ENCODE data around the gene TRMT112. TPM values are rescaled to one million over a fixed set of nuclear protein-coding genes. Genes with fewer than 3 reads are reported as not detected.

TRMT112 gene
- total RNA-seq, 4 donors from 2014 or later, result 200 to 462 (median 323) TPM

GRCh38 chr11:64358536-64358906, 41.2 kb upstream of the TRMT112 start:
- TF ChIP-seq CTCF (IDR thresholded peaks at IDR 0.05), result no peak
- no peak for TF ChIP-seq POLR2A (IDR thresholded peaks at IDR 0.05)
- H3K27me3 ChIP-seq, result no peaks in the 10 kb centered on the region
- peak overlapping the region; percentile 51 to 82 for H3K4me3 ChIP-seq
- H3K36me3 ChIP-seq, result no peaks in the 10 kb centered on the region
- peaks cover 7 to 20% of the 10 kb centered on the region in 2 donors for H3K4me1 ChIP-seq
- H3K9me3 ChIP-seq, result no peaks in the 10 kb centered on the region
- no peak for DNase-seq
- H3K27ac ChIP-seq, result peak overlapping the region; percentile 86 to 90
- intact Hi-C loops (cut with DNase I; ENCODE audit: low total_unique reads), result no loop called here

- no peak for DNase-seq
Measured at GRCh38 chr11:64357904-64358535, 40.7 kb upstream of the TRMT112 start.

GRCh38 chr11:64357446-64357845, 40.1 kb upstream of the TRMT112 start:
- DNase-seq, result no peak
- TF ChIP-seq CTCF (IDR thresholded peaks at IDR 0.05), result no peak
- TF ChIP-seq POLR2A (IDR thresholded peaks at IDR 0.05), result no peak
- Histone ChIP-seq H3K9me3 (no peaks in the 10 kb centered on the region), H3K27ac (peak overlapping the region; percentile 86 to 90), H3K4me3 (no peak overlapping the region), H3K4me1 (peaks cover 7 to 20% of the 10 kb centered on the region in 2 donors), H3K27me3 (no peaks in the 10 kb centered on the region), H3K36me3 (no peaks in the 10 kb centered on the region)
- intact Hi-C loops (cut with DNase I; ENCODE audit: low total_unique reads), result no loop called here

More at GRCh38 chr11:64357904-64358535, 40.7 kb upstream of the TRMT112 start:
- no peaks in the 10 kb centered on the region for H3K27me3 ChIP-seq
- TF ChIP-seq CTCF (IDR thresholded peaks at IDR 0.05) (no peak), POLR2A (IDR thresholded peaks at IDR 0.05) (no peak)
- intact Hi-C loops (cut with DNase I; ENCODE audit: low total_unique reads), result no loop called here
- no peaks in the 10 kb centered on the region for H3K36me3 ChIP-seq
- H3K9me3 ChIP-seq, result no peaks in the 10 kb centered on the region
- H3K27ac ChIP-seq, result peak overlapping the region; percentile 86 to 90
- peak overlapping the region; percentile 51 to 82 for H3K4me3 ChIP-seq
- H3K4me1 ChIP-seq, result peaks cover 7 to 20% of the 10 kb centered on the region in 2 donors

GRCh38 chr11:64356498-64357411, 39.4 kb upstream of the TRMT112 start:
- Histone ChIP-seq H3K27ac (peak overlapping the region in 1 of 2 donors; percentile 90), H3K4me3 (no peak overlapping the region), H3K4me1 (peaks cover 7 to 20% of the 10 kb centered on the region in 2 donors), H3K9me3 (no peaks in the 10 kb centered on the region), H3K27me3 (no peaks in the 10 kb centered on the region), H3K36me3 (no peaks in the 10 kb centered on the region)
- intact Hi-C loops (cut with DNase I; ENCODE audit: low total_unique reads), result no loop called here
- no peak for DNase-seq
- TF ChIP-seq POLR2A (IDR thresholded peaks at IDR 0.05), result no peak

- H3K27ac ChIP-seq, result no peak overlapping the region
- no peaks in the 10 kb centered on the region for H3K9me3 ChIP-seq
- intact Hi-C loops (cut with DNase I; ENCODE audit: low total_unique reads), result no loop called here
- H3K27me3 ChIP-seq, result no peaks in the 10 kb centered on the region
- H3K4me3 ChIP-seq, result peak overlapping the region in 1 of 2 donors; percentile 14
- H3K36me3 ChIP-seq, result no peaks in the 10 kb centered on the region
- DNase-seq, result peak; percentile 71 to 74
- H3K4me1 ChIP-seq, result peaks cover 7 to 20% of the 10 kb centered on the region in 2 donors
- TF ChIP-seq POLR2A (IDR thresholded peaks at IDR 0.05) (no peak), CTCF (IDR thresholded peaks at IDR 0.05) (peak; percentile 54 to 79 (median 75))
Measured at GRCh38 chr11:64355078-64355940, 38.0 kb upstream of the TRMT112 start.

All from uterus (tissue), 4 donors.